GM12892 (cell line): ENCODE results near the gene TINAGL1.

Source experiments
- DNase-seq: peaks from one replicate; pipeline ENCODE4 v3.0.0; 2011; ENCODE audit not compliant: insufficient read length
- FAIRE-seq: peaks from 2 replicates; lab custom pipeline; 2011; peaks lifted over from hg19 to GRCh38; lab: Jason Lieb, UNC
- POLR2A ChIP-seq: IDR thresholded peaks from 2 replicates; pipeline ENCODE4 v1.6.1; 2011; ENCODE audit warnings: low read depth, low read length, control low read depth
- POLR2AphosphoS5 ChIP-seq: IDR thresholded peaks from 2 replicates; pipeline ENCODE4 v1.6.1; 2011; ENCODE audit warnings: low read depth, low read length, control low read depth
- TAF1 ChIP-seq: IDR thresholded peaks from 2 replicates; pipeline ENCODE4 v1.6.1; 2011; ENCODE audit warnings: low read depth, mild to moderate bottlenecking, control low read depth, low read length, borderline replicate concordance

TINAGL1 gene

GRCh38 chr1:31570228-31570627, 6.1 kb upstream of the TINAGL1 start:
- TF ChIP-seq POLR2AphosphoS5: no peak
- TF ChIP-seq TAF1: no peak
- TF ChIP-seq POLR2A: no peak
- FAIRE-seq (no peak), DNase-seq (no peak)

- FAIRE-seq (no peak), DNase-seq (no peak)
Measured at GRCh38 chr1:31570906-31571305, 5.4 kb upstream of the TINAGL1 start.

GRCh38 chr1:31571340-31572295, 4.7 kb upstream of the TINAGL1 start:
- DNase-seq (no peak), FAIRE-seq (peak; percentile 71)
- TF ChIP-seq POLR2A: no peak

More at GRCh38 chr1:31570906-31571305, 5.4 kb upstream of the TINAGL1 start:
- no peak for TF ChIP-seq POLR2AphosphoS5
- TF ChIP-seq TAF1: no peak
- TF ChIP-seq POLR2A: no peak

- no peak for TF ChIP-seq POLR2A
- TF ChIP-seq TAF1: no peak
- no peak for TF ChIP-seq POLR2AphosphoS5
- no peak for FAIRE-seq
- DNase-seq: no peak
Measured at GRCh38 chr1:31572323-31573104, 3.8 kb upstream of the TINAGL1 start.

GRCh38 chr1:31573261-31573660, 3.1 kb upstream of the TINAGL1 start:
- TF ChIP-seq POLR2AphosphoS5 (no peak), TAF1 (no peak), POLR2A (no peak)
- DNase-seq: no peak
- FAIRE-seq: no peak

GRCh38 chr1:31574749-31575368, 1.5 kb upstream of the TINAGL1 start:
- FAIRE-seq (no peak), DNase-seq (no peak)
- TF ChIP-seq POLR2A (no peak), POLR2AphosphoS5 (no peak), TAF1 (no peak)

- no peak for TF ChIP-seq TAF1
- TF ChIP-seq POLR2AphosphoS5: no peak
- no peak for TF ChIP-seq POLR2A
- DNase-seq (no peak), FAIRE-seq (no peak)
Measured at GRCh38 chr1:31575369-31576140, 760 bp upstream of the TINAGL1 start.

- FAIRE-seq (no peak), DNase-seq (no peak)
- no peak for TF ChIP-seq POLR2A
- TF ChIP-seq POLR2AphosphoS5: no peak
- TF ChIP-seq TAF1: no peak
Measured at GRCh38 chr1:31576743-31577455, 584 bp downstream of the TINAGL1 start.

- FAIRE-seq: no peak
Measured at GRCh38 chr1:31577515-31578192, 1.3 kb downstream of the TINAGL1 start.

GRCh38 chr1:31579374-31579773, 3.1 kb downstream of the TINAGL1 start:
- DNase-seq: no peak
- TF ChIP-seq TAF1 (no peak), POLR2A (no peak), POLR2AphosphoS5 (no peak)
- no peak for FAIRE-seq

More at GRCh38 chr1:31577515-31578192, 1.3 kb downstream of the TINAGL1 start:
- DNase-seq: no peak
- TF ChIP-seq POLR2A (no peak), TAF1 (no peak), POLR2AphosphoS5 (no peak)
